Activated naive CD4-positive, alpha-beta T cell (primary cell): ENCODE results near the gene PRND.
"Not testable (repeated sequence)": the region's sequence is repeated elsewhere in the genome, so short reads cannot be mapped to it uniquely, and the experiment has no call there.

Experiments
- DNase-seq, 4 experiments: peaks; one replicate each; lab custom pipeline; 2025; lab: John Stamatoyannopoulos, UW

The PRND gene

GRCh38 chr20:4737857-4738627 lies 16.3 kb downstream of the PRND start:
- no peak for DNase-seq

GRCh38 chr20:4740774-4741431 lies 19.2 kb downstream of the PRND start:
- peak in 3 of 4 experiments; percentile 40 to 58 (median 43) for DNase-seq

DNA sequence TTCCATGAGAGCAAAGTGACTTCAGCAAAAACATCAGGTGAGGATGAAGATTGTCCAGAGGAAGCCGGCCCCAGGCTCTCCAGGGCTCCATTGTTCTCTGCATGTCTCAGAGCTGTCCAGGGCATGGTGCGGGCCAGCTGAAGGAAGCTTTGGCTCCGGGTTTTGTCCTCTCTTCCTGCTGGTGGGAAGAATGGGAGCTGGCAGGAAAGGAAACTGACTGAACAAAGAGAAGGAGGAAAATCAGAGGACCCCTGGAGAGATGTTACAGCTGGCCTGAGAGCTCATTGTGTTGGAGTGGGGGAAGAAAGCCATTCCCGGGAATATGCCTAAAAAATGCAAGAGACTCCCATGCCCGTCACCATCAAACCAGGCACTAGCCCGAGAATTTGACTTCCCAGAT lies 27.1 kb downstream of the PRND start:
- no peak for DNase-seq

- DNase-seq, result no peak
Observed at GRCh38 chr20:4749326-4749725, 27.6 kb downstream of the PRND start.

GRCh38 chr20:4750381-4750780 lies 28.7 kb downstream of the PRND start:
- no peak for DNase-seq

DNA sequence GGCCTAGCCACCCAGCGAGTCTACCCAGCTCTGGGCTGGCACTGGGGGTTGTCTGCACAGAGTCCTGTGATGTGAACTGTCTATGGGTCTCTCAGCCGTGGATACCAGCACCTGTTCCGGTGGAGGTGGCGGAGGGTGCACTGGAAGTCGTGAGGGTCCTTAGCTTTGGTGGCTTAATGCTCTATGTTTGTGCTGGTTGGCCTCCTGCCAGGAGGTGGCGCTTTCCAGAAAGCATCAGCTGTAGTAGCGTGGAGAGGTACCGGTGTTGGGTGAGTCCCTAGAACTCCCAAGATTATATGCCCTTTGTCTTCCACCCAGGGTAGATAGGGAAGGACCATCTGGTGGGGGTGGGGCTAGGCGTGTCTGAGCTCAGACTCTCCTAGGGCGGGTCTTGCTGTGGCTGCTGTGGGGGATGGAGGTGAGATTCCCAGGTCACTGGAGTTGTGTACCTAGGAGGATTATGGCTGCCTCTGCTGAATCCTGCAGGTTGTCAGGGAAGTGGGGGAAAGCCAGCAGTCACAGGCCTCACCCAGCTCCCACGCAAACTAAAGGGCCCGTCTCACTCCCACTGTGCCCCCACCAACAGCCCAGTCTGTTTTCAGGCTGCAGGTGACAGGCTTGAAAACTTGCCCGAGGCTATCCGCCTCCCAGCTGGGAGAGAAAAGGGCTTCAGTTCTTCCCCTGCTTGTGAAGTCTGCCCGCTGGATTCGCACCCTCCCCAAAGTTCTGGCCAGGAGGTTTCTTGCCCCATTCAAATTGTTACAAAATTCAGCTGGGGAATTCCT lies 37.6 kb downstream of the PRND start:
- peak in 1 of 4 experiments; percentile 7 for DNase-seq

- no peak for DNase-seq
Observed at GRCh38 chr20:4763261-4763660, 41.6 kb downstream of the PRND start.

DNA sequence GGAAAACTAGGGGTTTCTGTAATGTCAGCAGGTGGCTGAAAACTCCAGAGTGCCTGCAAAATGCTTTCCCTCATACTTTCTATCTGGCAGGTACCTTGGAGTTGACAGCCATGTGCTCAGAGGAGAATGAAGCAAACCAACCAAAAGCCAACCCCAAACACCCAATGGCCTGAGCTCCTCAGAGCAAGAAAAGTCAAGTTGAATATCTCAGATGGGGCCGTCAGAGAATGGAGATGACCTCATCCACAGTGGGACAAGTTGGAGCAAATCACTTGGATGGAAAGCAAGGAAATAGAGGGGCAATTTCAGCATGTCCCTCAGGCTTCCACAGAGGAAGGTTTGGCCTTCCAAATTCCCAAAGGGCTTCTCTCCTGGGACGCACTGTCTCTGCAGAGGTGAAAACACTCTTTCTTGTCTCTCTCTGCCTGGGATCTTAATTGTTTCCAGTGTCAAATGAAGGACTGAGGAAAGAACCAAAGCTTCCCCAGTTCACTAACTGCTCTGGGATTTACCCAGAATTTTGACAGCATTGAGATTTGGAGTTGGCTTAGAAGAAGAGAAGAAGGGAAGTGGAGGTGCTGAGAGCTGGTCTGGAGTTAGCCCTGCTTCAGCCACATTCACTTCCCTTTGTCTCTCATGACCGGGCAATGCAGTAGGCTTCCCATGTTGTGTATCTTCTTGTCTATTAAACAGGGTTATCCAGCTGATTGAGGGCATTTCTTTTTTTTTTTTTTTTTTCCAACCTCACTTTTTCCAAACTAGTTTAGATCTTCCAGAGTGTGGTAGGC lies 42.2 kb downstream of the PRND start:
- DNase-seq, result no peak

GRCh38 chr20:4764805-4765204 lies 43.1 kb downstream of the PRND start:
- DNase-seq, result no peak

DNA sequence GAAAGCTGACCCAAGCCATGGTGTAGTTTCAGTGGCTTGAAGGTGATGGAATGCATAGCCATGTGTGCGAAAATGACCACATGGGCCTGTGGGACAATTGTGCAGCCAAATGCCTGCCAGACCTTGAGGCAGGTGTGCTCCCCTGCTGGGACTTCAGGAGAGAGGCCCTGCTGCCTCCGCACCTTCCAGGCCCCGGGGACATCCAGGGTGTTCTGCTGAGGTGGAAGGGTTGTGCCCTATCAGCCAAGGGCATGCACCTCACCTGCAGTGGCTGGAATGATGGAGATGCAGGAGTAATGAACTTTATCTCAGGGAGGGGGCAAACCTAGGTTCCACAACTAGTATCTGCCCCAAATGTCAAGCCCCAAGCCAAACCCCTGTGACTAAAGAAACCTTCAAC lies 44.0 kb downstream of the PRND start:
- no peak for DNase-seq

DNA sequence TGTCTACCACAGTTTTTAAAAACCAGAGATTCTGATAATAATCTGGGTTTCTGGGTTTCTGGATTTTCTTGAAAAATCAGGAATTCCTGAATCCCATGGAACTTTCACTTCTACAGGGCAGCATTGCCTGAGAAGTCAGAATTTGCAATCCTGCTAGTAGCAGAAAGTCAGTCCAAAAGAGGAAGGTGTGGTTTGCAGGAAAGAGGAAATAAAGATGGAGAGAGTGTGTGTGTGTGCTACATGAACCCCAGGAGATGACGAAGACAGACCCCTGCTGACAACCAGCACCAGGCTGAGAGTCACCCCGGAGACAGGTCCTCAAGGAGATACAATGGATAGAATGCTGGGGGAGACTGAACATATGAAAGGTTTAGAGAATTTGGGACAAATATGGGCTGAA lies 44.9 kb downstream of the PRND start:
- DNase-seq, result no peak

DNA sequence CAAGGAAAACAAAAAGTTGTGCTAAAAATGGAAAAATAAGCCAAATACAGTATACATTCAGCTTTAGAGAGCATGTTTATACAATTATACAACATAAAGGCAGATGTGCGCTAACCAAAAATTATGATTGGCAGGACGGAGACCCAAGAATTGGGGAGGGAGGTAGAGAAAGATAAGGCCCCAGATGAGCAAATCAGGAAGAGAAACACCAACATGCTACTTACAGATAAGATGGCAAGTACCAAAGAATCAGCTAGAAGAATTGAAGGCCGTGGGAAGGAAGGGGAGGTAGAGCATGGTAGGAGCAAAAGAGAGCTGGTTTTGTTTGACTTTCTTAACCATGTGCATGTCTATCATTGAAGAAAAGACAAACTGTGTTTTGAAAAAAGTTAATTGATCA lies 45.4 kb downstream of the PRND start:
- DNase-seq, result no peak

- no peak for DNase-seq
Observed at GRCh38 chr20:4769328-4769727, 47.6 kb downstream of the PRND start.

DNA sequence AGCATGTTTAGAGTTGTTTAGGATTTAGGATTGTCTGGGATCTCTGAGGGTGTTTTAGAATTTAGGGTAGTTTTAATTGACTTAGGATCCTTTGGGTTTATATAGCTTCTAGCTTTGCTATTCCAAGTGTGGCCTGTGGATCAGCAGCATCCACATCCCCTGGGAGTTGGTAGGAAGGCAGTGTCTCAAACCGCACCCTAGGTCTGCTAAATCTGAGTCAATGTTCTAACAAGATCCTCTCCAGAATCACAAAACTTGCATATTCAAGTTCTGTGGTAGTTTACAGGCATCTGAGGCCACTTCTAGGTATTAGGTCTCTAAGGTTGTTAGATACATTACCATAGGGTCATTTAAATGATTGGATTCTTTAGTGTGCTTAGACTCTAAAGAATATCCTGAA lies 48.3 kb downstream of the PRND start:
- no peak for DNase-seq

DNA sequence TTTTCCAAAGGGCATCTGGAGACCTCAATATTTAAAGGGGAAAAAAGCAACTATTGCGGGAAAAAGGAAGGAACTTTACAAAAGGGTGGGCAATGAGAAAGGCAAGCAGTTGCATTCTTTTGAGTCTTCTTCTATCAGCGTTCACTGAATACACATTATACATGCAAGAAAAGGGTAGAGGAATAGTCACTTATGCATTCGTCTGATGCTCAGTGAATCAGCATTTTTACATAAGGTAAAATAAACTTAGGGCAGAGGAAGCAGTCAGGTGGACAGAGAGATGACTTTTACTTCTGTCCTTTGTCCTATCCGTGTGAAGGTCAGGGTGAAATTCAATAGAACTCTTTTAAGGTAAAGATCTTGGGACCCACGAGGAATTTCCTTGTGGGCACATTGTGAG lies 49.3 kb downstream of the PRND start:
- DNase-seq, result no peak

- no peak for DNase-seq
Observed at GRCh38 chr20:4772132-4772531, 50.4 kb downstream of the PRND start.

GRCh38 chr20:4773014-4773413 lies 51.3 kb downstream of the PRND start:
- DNase-seq, result not testable (repeated sequence)

DNA sequence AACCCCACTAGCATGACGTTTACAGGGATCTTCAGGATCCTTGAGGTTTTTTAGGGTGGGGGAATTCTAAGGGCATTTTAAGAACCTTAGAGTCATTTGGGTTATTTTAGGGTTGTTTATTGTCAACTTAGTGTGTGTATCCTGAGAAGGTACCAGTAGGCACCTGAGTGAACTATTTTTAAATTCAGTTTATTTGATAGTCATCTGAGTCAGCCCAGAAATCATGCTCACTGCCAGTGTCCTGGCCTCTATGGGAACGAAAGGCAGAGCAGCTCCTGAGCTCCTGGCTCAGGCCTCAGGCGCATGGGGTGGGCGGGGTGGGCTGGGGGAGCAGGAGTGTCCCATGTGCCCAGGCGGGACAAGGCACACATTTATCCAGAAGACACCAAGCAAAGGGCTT lies 52.0 kb downstream of the PRND start:
- DNase-seq, result no peak

DNA sequence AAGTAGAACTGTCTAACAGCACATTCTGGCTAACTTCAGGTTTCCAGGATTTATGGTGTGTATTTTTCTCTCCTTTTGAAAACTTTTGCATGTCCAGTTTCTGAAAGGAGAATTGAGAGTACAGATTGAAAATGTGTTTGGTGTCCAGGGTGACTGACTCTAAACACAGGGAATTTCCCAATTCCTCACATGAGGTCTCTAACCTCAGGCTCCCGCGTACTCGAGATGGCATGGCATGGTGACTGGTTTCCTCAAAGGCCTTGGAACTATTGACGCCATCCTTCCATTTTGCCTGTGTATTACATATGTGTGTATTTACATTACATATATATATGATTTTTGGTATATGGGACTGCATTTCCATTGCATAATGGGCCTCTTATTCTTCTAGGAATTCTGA lies 52.5 kb downstream of the PRND start:
- no peak for DNase-seq

GRCh38 chr20:4775322-4776078 lies 53.8 kb downstream of the PRND start:
- no peak for DNase-seq

DNA sequence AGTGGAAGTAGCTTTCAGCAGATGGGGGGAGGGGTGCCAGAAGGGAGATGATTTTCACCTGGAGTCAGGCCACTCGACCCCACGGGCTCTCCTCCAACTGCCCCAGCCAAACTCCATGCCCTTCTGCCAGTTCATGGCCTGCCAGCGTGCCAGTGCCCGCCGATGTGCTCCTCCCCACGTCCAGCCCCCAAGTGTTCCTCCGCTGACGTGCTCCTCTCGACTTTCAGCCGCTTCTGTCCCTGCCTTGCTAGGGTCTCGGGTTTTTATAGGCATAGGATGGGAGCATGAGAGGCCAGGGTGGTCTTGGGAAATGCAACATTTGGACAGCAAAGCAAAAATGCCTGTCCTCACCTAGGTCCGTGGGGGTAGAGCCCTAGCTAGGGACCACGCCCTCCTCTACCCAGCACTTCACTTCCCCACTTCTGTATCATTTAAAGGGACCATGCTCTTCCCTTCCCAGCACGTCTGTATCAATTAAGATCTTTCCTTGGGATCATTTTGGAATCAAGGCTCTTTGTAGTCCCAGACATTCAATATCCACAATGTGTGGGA lies 54.4 kb downstream of the PRND start:
- no peak for DNase-seq
